OCI-LY1 (cell line): ENCODE data around the gene GPR171.

Experiments
- EZH2 ChIP-seq: fragments of 200-600 bp; sonication (generic), shearing (Covaris generic); IDR thresholded peaks from 2 replicates; pipeline ENCODE4 v1.8.0; 2017; ENCODE audit warnings: borderline replicate concordance, mixed run types, mild to moderate bottlenecking, antibody characterized with exemption, low read length, moderate library complexity, mixed read lengths
- TF ChIP-seq, protein P1 (sequence below): fragments of 200-600 bp; sonication (generic), shearing (Covaris generic); IDR thresholded peaks from 2 replicates; pipeline ENCODE4 v1.5.1; 2017; ENCODE audit warnings: mild to moderate bottlenecking, antibody characterized with exemption, low read length, moderate library complexity, mixed read lengths

DNA sequence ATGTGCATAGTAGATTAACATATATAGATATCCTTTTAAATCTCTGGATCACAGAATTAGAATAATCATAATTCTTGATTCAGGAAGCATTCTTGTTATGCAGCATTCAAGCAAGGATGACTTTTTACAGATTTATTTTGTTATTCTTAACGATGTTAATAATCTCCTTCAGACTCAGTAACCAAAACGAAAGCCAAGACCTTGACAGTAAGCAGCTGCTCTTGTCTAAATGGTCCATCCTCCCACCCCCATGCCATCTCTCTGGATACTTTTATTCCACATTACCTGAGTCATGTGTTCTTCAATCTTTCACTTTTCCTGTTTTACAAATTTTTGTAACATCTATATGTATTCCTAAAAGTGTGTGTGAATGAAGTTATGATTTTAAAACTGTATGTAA lies 33.3 kb upstream of the GPR171 start:
- TF ChIP-seq EZH2: no peak
- TF ChIP-seq, protein P1, sequence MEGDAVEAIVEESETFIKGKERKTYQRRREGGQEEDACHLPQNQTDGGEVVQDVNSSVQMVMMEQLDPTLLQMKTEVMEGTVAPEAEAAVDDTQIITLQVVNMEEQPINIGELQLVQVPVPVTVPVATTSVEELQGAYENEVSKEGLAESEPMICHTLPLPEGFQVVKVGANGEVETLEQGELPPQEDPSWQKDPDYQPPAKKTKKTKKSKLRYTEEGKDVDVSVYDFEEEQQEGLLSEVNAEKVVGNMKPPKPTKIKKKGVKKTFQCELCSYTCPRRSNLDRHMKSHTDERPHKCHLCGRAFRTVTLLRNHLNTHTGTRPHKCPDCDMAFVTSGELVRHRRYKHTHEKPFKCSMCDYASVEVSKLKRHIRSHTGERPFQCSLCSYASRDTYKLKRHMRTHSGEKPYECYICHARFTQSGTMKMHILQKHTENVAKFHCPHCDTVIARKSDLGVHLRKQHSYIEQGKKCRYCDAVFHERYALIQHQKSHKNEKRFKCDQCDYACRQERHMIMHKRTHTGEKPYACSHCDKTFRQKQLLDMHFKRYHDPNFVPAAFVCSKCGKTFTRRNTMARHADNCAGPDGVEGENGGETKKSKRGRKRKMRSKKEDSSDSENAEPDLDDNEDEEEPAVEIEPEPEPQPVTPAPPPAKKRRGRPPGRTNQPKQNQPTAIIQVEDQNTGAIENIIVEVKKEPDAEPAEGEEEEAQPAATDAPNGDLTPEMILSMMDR: no peak
